Muscle of back (tissue), 11 donors: Measurements from ENCODE around the gene ERBB4. TPM values are rescaled to one million over a fixed set of nuclear protein-coding genes. Genes with fewer than 3 reads are reported as not detected.
"Not testable (repeated sequence)": the region's sequence is repeated elsewhere in the genome, so short reads cannot be mapped to it uniquely, and the experiment has no call there.

ENCODE experiments used
- DNase-seq, 3 donors: peaks; one replicate each; pipeline versions ENCODE4 v3.0.0 to v3.0.0-alpha.2; 2013
- polyA plus RNA-seq, 10 donors: library from polyadenylated mRNA; unstranded; fragments of 120-200 nt; gene quantifications; one replicate each; pipeline ENCODE4 v1.2.1, GENCODE V29; 2013; ENCODE audit not compliant: insufficient read length in 10 of 10

ERBB4 gene
- polyA plus RNA-seq, 10 donors, result 4.4 to 12.2 (median 8.8) TPM

DNA sequence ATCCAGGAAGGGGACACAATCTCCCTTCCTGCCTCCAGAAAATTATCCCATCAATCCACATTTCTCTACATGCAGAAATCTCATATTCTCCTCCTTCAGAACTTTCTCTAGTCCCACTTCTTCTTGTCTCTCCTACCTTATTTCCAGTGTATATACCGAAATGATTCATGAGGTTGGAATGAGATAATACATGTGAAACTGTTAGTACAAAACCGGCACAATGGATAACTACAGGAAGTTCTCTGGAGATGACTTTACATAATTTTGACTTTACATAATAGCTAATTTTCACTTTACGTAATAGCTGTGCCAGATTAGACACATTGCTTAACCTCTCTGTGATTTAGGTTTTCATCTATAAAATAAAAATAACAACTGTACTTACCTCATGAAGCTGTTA lies 801.3 kb downstream of the ERBB4 start:
- no peak for DNase-seq

DNA sequence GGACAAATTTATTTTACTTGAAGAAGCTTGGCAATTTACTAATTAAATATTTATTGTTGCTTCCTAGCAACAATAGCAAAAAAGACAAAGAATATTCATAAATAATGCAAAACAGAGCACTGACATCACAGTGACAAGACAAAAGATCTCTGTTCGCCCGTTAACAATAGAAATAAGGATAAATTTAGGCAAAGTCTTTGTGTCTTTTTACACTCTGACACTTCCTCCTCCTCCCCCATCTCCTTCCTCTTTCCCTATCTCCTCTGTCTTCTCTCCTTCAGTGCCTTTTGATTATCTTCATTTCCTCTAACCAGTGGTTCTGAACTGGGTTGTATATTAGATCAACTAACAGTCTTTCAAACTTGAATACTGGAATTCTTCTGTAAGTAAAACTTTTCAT lies 808.4 kb downstream of the ERBB4 start:
- no peak for DNase-seq

DNA sequence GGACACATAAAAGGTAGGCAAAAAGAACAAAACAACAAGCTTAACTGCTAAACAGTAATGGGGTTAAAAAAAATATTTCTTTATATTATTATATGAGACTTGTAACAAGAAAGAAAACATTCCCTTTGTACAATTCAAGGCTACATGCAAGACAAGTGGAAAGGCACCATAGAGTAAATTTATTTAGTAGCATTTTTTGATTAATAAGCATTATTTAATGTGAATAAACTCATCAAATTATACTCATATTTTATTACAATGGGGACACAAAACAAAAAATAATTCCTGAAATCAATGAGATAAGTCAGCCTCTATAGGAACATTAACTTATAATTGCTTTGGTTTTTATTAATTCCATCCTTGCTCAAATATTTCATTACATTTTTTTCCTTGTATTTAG lies 809.2 kb downstream of the ERBB4 start:
- no peak for DNase-seq

DNA sequence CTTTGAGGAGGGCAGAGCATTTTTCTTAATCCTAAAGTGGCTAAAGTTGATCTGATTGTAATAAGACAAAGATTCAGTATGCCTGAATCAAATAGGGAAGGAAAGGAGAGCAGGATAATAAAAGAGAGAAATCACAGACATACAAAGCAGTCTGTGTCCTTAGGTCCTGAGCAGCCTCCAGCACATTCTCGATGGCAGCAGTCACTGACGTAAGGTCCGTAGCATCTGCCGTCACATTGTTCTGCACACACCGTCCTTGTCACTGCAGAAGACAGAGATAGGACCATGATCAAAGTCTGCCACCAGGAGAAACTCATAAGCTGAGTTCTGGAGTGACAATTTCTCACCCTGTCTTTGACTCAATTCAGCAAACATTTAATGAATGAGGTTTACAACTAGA lies 813.7 kb downstream of the ERBB4 start:
- DNase-seq, result no peak

DNA sequence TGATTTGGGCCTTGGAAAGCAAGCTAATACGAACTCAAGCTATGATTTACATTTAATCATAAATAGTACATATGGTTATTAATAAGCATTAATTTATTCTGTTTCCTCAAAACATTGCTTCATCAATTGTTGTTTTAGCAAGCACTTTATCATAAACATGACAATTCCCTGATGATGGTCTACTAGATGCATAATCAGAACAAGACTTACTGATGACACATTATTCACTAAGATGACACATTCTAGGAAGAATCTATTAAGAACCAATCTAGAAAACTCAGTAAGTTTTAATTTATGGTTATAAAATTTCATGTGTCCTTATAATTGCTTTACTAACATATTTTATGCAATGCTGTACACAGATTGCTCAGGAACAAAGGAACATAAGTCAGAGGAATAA lies 815.2 kb downstream of the ERBB4 start:
- no peak for DNase-seq

DNA sequence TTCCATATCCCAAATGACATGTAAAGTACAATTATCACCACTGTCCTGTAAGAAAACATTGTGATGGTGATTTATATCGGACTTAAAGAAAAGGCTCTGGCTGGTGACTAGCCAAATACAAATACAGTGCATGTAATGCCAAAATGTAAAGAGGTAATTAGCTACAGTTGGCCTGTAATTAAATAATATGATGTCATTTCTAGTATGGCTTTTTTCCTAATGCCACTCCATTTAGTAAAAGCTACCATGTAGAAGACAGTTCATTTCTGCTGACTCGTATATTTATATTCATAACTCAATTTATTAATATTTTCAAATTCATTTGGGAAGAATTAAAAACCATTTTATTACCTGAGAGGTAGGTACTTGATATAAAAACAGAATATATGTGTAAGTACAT lies 815.7 kb downstream of the ERBB4 start:
- no peak for DNase-seq

DNA sequence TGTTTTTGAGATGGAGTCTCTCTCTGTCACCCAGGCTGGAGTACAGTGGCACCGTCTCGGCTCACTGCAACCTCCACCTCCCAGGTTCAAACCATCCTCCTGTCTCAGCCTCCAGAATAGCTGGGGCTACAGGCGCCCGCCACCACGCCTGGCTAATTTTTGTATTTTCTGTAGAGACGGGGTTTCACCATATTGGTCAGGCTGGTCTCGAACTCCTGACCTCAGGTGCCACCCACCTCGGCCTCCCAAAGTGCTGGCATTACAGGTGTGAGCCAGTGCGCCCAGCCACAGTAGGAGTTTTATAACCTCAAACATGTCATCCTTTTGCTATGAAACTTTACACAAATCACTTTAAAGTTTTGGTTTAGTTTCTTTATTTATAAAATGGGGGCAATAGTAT lies 816.7 kb downstream of the ERBB4 start:
- DNase-seq, result not testable (repeated sequence)

DNA sequence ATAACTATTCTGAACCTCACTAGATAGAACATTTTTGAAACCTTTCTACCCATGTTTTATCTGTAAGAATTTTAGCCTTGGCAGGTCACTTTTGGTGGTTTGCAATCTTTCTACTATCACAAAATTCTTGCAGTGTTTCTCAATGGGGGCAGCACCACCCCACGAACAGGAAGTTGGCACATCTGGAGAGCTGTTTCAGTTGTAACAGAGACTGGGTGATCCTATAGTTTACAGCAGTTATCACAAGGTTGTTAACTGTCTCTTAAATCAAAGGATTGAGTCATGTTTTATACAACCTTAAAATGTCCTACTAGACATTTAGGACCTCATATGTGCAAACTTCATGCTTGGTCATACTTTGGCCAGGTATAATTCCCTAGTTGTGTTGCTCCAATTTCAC lies 829.2 kb downstream of the ERBB4 start:
- DNase-seq, result no peak

DNA sequence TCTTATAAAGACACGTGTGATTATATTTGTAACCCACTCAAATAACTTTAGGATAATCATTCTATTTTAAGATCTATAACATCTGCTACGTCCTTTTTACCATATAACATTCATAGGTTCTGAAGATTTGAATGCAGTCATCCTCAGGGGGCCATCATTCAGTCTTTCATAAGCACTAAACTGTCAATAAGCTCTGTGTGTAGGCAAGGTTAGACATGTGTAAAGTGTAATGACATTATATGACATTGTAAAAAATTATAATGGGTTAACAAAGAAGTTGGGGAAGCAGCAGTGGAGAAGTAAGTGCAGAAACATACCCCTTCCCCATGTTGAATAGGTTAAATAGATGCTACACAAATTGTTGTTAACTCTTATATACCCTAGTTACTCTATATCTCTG lies 845.9 kb downstream of the ERBB4 start:
- DNase-seq, result no peak

DNA sequence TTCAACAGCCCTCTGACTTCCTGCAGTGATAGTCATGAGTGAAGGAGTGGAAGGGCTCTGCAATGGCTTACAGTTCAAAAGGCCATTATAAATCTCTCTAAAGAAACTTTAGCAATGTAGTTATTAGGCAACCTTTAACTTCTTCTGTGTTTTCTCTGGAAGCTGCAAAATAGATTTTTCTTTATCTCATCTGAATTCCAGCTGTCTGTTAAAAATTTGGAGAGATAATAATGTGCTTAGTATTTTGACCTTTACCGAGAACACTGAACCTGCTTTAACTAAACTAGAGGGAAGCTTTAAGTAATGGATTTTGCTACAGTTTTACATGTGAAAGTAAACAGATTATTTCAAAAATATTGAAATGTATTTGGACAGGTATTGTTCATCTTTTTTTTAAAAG lies 847.9 kb downstream of the ERBB4 start:
- DNase-seq, result no peak

DNA sequence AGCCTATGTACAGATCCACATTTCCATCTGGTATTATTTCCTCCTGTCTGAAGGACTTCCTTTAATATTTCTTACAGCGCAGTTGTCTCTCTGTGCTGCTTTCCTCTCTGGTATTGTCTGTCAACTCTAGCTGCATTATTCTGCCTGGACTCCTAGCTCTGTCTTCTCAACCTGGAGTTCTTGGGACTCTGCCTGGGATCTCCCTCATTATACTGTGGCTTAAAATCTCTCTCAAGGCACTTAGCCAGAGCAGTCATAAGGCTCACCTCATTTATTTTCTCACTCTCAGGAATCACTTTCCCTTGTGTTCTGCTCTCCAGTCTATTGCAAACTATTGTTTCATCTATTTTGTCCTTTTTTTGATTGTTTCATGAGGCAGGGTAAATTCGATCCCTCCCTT lies 850.4 kb downstream of the ERBB4 start:
- DNase-seq, result peak in 2 of 3 donors; percentile 23

DNA sequence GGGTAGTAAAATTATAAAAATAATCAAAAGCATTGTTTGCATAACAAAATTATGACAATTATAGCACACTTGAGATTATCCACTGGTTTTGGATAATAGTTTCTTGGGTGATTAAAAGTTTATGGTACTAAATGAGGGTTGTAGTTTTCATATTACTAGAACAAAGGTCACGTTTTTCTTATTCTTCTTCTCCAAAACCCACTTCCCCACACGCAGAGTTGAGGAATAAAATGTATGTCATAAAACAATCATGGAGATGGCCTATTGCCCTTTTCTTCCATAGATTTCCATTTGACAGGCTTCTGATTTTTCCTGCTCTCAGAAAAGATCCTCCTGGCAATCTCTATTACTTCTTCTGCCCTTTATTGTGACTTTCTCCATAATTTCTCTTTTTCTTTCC lies 863.9 kb downstream of the ERBB4 start:
- DNase-seq, result no peak

DNA sequence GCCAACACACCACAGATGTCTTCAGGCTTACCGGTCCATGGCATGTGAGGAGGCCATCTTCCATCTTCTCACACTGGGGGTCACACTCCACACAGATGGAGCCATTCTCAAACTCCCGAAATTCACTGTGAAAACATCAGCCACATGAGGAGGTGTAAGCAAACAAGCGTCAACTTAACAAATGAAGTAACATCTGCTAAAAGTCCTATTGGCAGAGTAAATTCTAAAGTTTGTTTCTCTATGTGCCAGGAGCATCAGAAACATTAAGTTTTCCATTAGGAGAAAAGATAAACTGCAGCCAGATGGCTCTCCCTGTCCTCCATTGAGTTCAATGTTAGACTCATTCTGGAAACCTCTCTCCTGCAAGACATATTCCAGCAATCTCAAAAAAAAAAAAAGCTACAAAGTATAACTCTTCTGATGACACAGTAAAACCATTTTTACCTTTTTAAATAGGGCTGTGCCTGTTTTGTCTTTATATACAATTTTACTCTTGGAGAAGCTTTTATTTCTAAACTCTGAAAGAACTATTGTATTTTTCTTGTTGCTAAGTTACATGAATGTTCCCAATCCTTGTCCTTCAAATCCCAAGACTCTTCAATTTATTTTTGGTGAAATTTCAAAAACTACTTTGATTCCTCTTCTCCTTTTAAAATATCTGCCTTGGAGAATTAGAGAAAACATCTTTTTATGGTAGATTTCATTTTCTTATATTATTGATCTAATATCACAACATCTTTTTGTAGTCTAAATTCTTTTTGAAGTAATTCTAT lies 865.3 kb downstream of the ERBB4 start:
- peak; percentile 58 to 74 (median 58) for DNase-seq

DNA sequence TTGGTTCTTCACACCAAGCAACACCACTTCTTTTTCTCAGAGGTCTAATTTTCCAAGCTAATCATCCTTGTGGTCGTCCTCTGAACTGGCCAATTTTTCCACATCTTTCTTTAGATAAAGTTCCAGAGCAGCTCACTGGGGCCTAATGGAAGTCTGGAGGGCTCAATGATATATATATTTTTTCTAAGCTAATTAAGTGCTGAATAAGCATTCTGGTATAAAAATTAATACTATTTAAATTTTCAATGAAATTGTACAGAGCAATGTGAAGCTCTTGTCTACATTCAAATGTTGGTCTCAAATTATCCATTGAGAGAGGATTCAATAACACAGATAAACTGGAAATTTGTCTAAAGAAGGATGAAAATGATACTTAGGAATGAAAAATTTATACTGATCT lies 866.6 kb downstream of the ERBB4 start:
- DNase-seq, result no peak

DNA sequence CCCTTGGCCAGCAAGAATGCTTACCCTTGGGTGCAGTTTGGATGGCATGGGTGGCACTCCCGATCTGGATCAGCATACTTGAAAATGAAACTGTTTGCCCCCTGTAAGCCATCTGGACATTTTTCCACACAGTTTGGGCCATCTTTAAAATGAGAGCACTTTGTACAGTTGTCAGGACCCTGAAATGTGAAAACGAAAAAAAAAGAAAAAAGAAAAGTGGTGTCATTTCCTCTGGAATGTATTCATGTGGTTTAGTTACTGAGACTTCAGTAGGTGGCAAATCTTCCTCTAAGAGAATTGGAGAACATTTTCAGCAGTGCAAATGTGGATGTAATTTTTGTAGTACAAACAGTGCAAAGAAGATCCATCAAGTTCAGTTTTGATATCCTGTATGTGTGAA lies 873.3 kb downstream of the ERBB4 start:
- no peak for DNase-seq

DNA sequence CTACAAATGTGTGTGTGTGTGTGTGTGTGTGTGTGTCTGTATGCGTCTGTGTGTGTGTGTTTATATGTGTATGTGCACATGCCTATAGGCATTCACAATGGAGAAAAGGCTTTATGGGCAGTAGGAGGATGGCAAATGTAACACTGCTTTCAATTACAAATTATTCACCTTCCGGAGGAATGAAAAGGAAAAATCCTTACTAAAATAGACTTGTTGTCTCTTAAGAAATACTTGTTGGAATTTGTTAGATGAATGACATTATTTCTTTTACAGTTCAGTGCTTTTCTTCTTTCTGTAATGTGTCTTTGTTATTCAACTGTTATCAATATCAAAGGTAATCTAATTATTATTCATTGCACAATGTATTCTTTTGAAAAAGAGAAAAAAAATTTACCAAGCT lies 874.3 kb downstream of the ERBB4 start:
- no peak for DNase-seq

DNA sequence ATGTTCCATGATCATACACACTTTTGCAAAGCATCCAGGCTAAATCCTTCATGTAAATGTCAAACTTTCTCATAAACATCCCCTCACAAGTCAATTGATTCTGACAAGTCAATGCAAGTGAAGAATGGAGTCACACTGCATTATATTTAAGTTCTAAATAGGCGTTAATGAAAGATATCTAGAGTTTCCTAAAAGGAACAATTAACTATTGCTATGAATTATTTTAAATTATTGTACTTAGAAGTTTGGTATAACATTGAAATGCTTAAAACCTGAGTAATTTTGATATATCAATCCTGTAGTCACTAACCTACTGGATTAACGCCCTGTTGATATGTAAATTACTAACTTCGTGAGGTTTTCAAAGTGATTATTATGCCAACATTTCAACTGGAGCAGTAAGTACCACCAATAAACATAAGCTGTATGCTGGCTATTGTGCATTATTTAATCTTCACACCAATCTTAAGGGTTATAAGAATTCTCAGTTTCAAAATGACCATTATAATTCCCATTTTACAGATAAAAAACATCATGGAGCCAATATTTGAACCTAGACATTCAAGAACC lies 884.3 kb downstream of the ERBB4 start:
- no peak for DNase-seq

DNA sequence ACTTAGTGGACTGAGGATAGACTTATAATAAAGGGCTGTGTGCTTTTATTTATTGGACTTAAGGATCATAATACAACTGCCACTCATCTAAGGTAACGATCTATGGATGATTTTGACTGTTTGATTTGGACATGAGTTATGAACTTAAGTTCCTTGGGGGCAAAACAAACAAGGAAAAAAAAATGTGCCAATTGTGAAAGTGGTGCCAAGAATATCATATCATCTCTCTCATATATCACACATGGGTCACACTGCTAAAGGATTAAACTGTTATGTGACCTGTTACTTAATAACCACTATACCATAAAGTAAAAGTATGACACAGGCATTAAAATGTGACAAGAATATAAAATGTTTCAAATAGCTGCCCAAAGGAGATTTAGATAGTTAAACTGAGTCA lies 886.3 kb downstream of the ERBB4 start:
- no peak for DNase-seq

DNA sequence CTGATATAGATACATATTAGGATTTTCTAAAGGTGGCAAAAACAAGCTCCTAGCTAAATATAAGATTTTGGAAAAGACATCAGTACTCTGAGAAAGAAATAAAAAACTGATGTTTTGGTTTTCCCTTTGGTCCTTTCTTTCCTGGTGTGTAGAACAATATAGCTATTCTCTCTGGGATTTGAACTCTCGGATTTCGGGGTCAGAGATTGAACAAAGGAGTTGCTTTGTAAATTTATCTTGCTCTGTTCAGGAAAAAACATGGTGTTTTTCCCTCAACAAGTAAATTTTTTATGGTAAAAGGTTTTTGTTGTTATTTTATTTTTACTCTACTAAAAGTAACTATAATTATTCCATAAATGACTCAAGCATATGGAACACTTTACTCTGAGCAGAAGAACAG lies 889.3 kb downstream of the ERBB4 start:
- DNase-seq, result no peak

DNA sequence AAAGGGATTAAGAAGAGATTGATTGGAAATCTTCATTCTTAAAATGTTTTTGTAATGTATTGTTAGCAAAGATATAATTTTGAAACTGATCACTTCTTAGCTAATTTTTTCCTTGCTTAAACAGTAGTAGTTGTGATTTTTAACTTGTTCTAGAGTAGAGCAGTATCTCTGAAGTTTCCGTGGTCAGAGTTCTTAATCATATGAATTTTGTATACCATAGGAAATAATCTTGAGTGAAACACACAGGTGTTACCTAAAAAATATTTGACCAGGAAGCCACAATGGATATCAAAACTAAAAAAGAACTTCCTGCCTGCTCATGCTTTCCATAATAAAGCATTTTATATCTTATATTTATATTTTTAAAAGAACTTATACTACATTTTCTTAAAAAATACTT lies 907.1 kb downstream of the ERBB4 start:
- DNase-seq, result no peak

DNA sequence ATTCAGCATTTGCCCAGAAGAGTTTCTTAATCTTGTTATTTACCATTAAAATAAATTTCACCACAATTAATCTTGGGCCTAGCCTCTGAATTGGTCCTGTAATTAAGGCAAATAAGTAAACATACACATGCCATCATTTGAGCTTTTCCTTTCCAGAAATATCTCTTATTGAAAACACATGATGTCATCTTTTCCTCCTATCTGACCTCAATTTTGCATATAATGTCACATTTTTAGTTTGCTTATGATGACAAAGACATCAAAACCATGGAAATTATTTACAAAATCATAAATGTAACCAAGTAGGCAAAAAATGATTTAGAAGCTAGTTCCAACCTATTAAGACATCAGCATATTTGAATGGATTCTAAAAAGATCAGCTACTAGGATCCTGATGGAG lies 915.5 kb downstream of the ERBB4 start:
- DNase-seq, result no peak

DNA sequence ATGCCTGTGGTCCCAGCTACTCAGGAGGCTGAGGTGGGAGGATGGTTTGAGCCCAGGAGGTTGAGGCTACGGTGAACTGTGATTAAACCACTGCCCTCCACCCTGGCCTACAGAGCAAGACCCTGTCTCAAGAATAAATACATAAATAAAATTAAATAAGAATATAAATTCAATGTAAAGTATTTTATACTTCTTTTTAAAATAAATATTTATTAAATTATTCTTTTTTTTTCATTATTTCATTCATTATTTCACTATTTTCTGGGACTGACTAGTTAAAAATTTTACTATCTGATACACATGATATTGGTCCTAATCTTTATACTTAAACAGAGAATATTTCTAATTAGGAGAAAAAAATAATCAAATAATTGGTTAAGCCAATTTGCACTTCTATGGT lies 917.6 kb downstream of the ERBB4 start:
- no peak for DNase-seq

DNA sequence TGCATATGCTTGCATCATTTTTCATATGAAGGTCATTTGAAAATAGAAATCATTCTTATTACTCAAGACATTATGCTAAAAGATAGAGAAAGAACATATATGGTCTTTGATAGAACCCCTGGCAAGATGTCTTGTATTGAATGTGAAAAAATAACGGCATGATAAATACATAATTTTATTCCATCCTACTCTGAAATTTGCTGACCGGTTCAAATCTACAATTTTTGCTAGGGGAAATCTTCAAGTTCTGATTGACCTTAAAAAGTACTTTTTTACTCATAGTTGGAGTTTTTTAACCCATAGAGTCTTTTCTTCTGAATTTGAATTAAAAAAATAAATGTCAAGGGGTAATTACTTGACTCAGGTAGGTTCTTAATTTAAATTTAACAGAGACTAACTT lies 920.8 kb downstream of the ERBB4 start:
- DNase-seq, result no peak

DNA sequence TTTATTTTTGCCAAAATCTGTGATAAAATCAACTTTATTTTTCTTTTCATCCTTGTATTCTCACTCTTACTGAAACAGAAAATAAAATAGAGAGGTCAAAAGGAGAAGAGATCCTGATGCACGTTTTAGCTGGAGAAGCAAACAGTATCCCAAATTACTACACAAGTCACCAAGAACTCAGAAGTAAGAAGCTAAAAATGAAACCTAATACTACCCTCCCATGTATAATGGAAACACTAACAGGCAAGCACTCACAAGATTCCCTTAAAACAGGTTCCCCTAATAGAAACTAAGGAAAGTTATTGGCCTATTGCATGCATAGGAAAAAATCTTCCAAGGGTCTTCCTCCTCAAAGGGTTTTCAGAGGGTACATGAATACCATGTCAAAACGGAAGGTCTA lies 927.0 kb downstream of the ERBB4 start:
- DNase-seq, result no peak
